Measurements from ENCODE around the gene ZFYVE9. TPM values are rescaled to one million over a fixed set of nuclear protein-coding genes. Genes with fewer than 3 reads are reported as not detected.

The ZFYVE9 gene
- polyA plus RNA-seq, 1 donor from 2014 or later: 18.1 TPM

- Histone ChIP-seq H3K4me3 (ENCODE audit: low read length) (no peak overlapping the region), H3K36me3 (ENCODE audit: insufficient read depth, low read length) (no peaks in the 10 kb centered on the region), H3K9me2 (ENCODE audit: insufficient read depth, low read length) (no peaks in the 10 kb centered on the region), H3K27me3 (ENCODE audit: insufficient read depth, low read depth, low read length) (no peaks in the 10 kb centered on the region), H3K79me2 (replicated peaks; ENCODE audit: insufficient read depth, low read length) (no peaks in the 10 kb centered on the region), H3K4me2 (ENCODE audit: low read length) (no peak overlapping the region), H4K20me1 (ENCODE audit: insufficient read depth) (no peaks in the 10 kb centered on the region), H3K9me3 (ENCODE audit: low read length) (no peaks in the 10 kb centered on the region), H2AFZ (ENCODE audit: low read depth, low read length) (no peak overlapping the region), H3K27ac (ENCODE audit: low read length) (no peak overlapping the region), H3K9ac (ENCODE audit: low read length) (no peak overlapping the region), H3F3A (ENCODE audit: insufficient read depth, low read length, poor library complexity, severe bottlenecking) (no peaks in the 10 kb centered on the region)
- TF ChIP-seq EP300 (conservative IDR thresholded peaks at IDR 0.05; ENCODE audit: poor library complexity, severe bottlenecking) (no peak), SMC3 (conservative IDR thresholded peaks at IDR 0.05; ENCODE audit: poor library complexity) (no peak), POLR2AphosphoS5 (IDR thresholded peaks at IDR 0.05) (no peak), MXI1 (conservative IDR thresholded peaks at IDR 0.05; ENCODE audit: poor library complexity, severe bottlenecking) (no peak), EZH2 (IDR thresholded peaks at IDR 0.05; ENCODE audit: borderline replicate concordance, insufficient read depth, low read length, poor library complexity, severe bottlenecking) (no peak), CTCF (IDR thresholded peaks at IDR 0.05; ENCODE audit: poor library complexity, severe bottlenecking) (no peak), REST (IDR thresholded peaks at IDR 0.05; ENCODE audit: borderline replicate concordance) (no peak), TAF1 (IDR thresholded peaks at IDR 0.05; ENCODE audit: low read depth) (no peak), RAD21 (conservative IDR thresholded peaks at IDR 0.05) (no peak)
Measured at GRCh38 chr1:52122384-52122783, 19.5 kb upstream of the ZFYVE9 start.

DNA sequence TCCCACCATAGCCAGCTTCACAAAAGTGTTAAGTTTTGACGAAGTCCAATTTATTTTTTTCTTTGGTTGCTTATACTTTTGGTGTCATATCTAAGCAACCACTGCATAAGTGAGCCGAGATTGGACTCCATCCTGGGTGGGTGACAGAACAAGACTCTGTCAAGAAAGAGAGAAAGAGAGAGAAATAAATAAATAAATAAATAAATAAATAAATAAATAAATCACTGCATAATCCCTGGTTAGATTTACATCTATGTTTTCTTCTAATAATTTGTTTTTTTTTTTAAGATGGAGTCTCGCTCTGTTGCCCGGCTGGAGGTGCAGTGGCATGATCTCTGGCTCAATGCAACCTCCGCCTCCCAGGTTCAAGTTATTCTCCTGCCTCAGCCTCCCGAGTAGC, 18.3 kb upstream of the ZFYVE9 start:
- Histone ChIP-seq H3K36me3 (ENCODE audit: insufficient read depth, low read length) (no peaks in the 10 kb centered on the region), H3K27ac (ENCODE audit: low read length) (no peak overlapping the region), H3K79me2 (replicated peaks; ENCODE audit: insufficient read depth, low read length) (no peaks in the 10 kb centered on the region), H4K20me1 (ENCODE audit: insufficient read depth) (no peaks in the 10 kb centered on the region), H3K9ac (ENCODE audit: low read length) (no peak overlapping the region), H3K9me2 (ENCODE audit: insufficient read depth, low read length) (no peaks in the 10 kb centered on the region), H3K9me3 (ENCODE audit: low read length) (no peaks in the 10 kb centered on the region), H2AFZ (ENCODE audit: low read depth, low read length) (no peak overlapping the region), H3K4me2 (ENCODE audit: low read length) (no peak overlapping the region), H3F3A (ENCODE audit: insufficient read depth, low read length, poor library complexity, severe bottlenecking) (no peaks in the 10 kb centered on the region), H3K27me3 (ENCODE audit: insufficient read depth, low read depth, low read length) (no peaks in the 10 kb centered on the region), H3K4me3 (ENCODE audit: low read length) (no peak overlapping the region)
- TF ChIP-seq MXI1 (conservative IDR thresholded peaks at IDR 0.05; ENCODE audit: poor library complexity, severe bottlenecking): no peak
- TF ChIP-seq RAD21 (conservative IDR thresholded peaks at IDR 0.05): no peak
- TF ChIP-seq SMC3 (conservative IDR thresholded peaks at IDR 0.05; ENCODE audit: poor library complexity): no peak
- no peak for TF ChIP-seq REST (IDR thresholded peaks at IDR 0.05; ENCODE audit: borderline replicate concordance)
- TF ChIP-seq TAF1 (IDR thresholded peaks at IDR 0.05; ENCODE audit: low read depth): no peak
- TF ChIP-seq CTCF (IDR thresholded peaks at IDR 0.05; ENCODE audit: poor library complexity, severe bottlenecking): no peak
- no peak for TF ChIP-seq POLR2AphosphoS5 (IDR thresholded peaks at IDR 0.05)
- no peak for TF ChIP-seq EP300 (conservative IDR thresholded peaks at IDR 0.05; ENCODE audit: poor library complexity, severe bottlenecking)
- TF ChIP-seq EZH2 (IDR thresholded peaks at IDR 0.05; ENCODE audit: borderline replicate concordance, insufficient read depth, low read length, poor library complexity, severe bottlenecking): no peak
